Kidney epithelial cell (primary cell): ENCODE data around the gene TMBIM4. TPM values are rescaled to one million over a fixed set of nuclear protein-coding genes. Genes with fewer than 3 reads are reported as not detected.

ENCODE experiments used
- DNase-seq: peaks from one replicate; pipeline ENCODE4 v3.0.0-alpha.2; 2010; ENCODE audit warnings: low read depth
- H3K27me3 ChIP-seq: 2 replicates; pipeline ENCODE4 v1.6.0; 2011; ENCODE audit warnings: low read length; ENCODE audit not compliant: control insufficient read depth, insufficient read depth
- H3K36me3 ChIP-seq: 2 replicates; pipeline ENCODE4 v1.5.1; 2011; ENCODE audit warnings: low read length; ENCODE audit not compliant: control insufficient read depth, insufficient read depth
- H3K4me3 ChIP-seq: 2 replicates; pipeline ENCODE4 v1.5.1; 2011; ENCODE audit warnings: low read depth, mild to moderate bottlenecking, control low read depth, low read length
- total RNA-seq: library from RNA; depleted of rRNA; stranded (reverse); fragments of >200 nt; gene quantifications from 2 replicates; pipeline ENCODE4 v1.2.3, GENCODE V29; 2015
- TF ChIP-seq, protein P1 (sequence below): IDR thresholded peaks from 2 replicates; pipeline ENCODE4 v1.5.1; 2011; ENCODE audit warnings: mild to moderate bottlenecking, moderate library complexity, low read length, control low read depth, inconsistent platforms; ENCODE audit not compliant: insufficient read depth, poor library complexity, severe bottlenecking

TMBIM4 gene
- total RNA-seq, 1 donor from 2014 or later: 86.8 TPM

DNA sequence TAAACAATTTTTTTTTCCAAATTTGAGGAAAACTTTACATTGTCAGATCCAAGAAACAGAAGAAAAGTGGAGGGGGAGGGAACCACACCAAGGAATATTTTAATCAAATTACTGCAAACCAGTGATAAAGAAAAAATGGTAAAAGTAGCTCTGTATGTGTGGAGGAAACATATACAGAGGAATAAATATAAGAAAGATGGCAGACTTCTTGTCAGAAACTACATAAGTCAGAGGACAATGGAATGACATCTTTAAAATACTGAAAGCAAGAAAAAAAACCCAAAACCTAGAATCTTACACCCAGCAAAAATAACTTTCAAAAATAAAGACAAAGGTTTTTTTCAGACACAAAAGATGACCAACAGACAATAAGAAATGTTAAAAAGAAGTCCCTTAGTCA is 29.1 kb downstream of the TMBIM4 start:
- TF ChIP-seq, protein P1, sequence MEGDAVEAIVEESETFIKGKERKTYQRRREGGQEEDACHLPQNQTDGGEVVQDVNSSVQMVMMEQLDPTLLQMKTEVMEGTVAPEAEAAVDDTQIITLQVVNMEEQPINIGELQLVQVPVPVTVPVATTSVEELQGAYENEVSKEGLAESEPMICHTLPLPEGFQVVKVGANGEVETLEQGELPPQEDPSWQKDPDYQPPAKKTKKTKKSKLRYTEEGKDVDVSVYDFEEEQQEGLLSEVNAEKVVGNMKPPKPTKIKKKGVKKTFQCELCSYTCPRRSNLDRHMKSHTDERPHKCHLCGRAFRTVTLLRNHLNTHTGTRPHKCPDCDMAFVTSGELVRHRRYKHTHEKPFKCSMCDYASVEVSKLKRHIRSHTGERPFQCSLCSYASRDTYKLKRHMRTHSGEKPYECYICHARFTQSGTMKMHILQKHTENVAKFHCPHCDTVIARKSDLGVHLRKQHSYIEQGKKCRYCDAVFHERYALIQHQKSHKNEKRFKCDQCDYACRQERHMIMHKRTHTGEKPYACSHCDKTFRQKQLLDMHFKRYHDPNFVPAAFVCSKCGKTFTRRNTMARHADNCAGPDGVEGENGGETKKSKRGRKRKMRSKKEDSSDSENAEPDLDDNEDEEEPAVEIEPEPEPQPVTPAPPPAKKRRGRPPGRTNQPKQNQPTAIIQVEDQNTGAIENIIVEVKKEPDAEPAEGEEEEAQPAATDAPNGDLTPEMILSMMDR: no peak
- DNase-seq: no peak
- Histone ChIP-seq H3K4me3 (no peak overlapping the region), H3K36me3 (peaks cover 2% of the 10 kb centered on the region), H3K27me3 (no peaks in the 10 kb centered on the region)

DNA sequence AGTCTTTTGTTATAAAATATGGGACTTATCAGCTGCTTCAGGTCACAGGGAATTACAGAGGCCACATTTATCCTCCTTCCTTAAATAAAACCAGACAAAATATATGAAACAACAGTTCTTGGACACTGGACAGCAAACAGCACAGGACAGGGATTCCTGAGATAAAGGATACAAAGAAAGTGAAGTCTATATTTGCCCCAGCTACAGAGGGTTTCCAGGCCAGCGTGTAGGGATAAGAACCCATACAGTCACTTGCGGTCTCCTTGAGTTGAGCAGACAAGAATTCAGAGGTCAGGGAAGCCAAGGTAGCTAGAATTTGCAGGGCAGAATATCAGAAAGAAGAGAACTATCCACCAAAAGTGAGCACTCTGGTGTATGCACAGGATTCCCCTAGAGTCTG is 30.5 kb downstream of the TMBIM4 start:
- TF ChIP-seq, protein P1: no peak
- peaks cover 2% of the 10 kb centered on the region for H3K36me3 ChIP-seq
- DNase-seq: no peak
- no peak overlapping the region for H3K4me3 ChIP-seq
- H3K27me3 ChIP-seq: no peaks in the 10 kb centered on the region

DNA sequence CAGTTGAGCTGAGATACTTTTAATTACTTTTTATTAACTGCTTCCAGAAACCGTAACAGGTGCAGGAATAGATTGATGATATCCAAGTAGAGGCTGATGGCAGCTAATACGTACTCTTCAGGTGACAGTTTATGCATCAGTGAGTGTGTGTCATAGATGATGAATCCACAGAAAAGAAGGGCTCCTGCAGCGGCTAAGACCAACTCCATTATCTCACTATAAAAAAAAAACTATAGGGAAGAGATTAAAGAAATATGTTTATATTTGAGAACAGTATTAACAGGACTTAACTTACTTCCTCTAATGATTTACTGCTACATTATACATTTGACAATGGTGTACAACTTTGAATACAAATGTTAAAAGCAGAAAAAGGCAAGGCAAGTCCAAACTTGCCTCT is 31.9 kb downstream of the TMBIM4 start:
- Histone ChIP-seq H3K4me3 (no peak overlapping the region), H3K36me3 (peaks cover 2% of the 10 kb centered on the region), H3K27me3 (no peaks in the 10 kb centered on the region)
- TF ChIP-seq, protein P1: no peak
- no peak for DNase-seq

- TF ChIP-seq, protein P1: no peak
Measured at GRCh38 chr12:66132408-66132807, 37.4 kb downstream of the TMBIM4 start.

GRCh38 chr12:66131067-66131688 is 38.6 kb downstream of the TMBIM4 start:
- TF ChIP-seq, protein P1: no peak
- Histone ChIP-seq H3K36me3 (peaks cover 1% of the 10 kb centered on the region), H3K27me3 (no peaks in the 10 kb centered on the region), H3K4me3 (peak overlapping the region; percentile 69)
- DNase-seq: no peak

More at GRCh38 chr12:66132408-66132807, 37.4 kb downstream of the TMBIM4 start:
- H3K36me3 ChIP-seq: no peaks in the 10 kb centered on the region
- DNase-seq: peak; percentile 79
- no peaks in the 10 kb centered on the region for H3K27me3 ChIP-seq
- no peak overlapping the region for H3K4me3 ChIP-seq

- DNase-seq: peak; percentile 83
- no peaks in the 10 kb centered on the region for H3K27me3 ChIP-seq
- H3K4me3 ChIP-seq: peak within 1 kb of the TSS; percentile 69
- TF ChIP-seq, protein P1: no peak
- peaks cover 1% of the 10 kb centered on the region for H3K36me3 ChIP-seq
Measured at GRCh38 chr12:66130267-66131066, 39.3 kb downstream of the TMBIM4 start, which contains the start of gene LLPH. Gene LLPH (minus strand): TSS chr12:66130750. CDS start chr12:66129106, 1,644 bp downstream.
